Smooth muscle cell of the brain vasculature (primary cell): ENCODE data around the gene CDYL.
"Not testable (repeated sequence)": the region's sequence is repeated elsewhere in the genome, so short reads cannot be mapped to it uniquely, and the experiment has no call there.

Source experiments
- DNase-seq: peaks from one replicate; pipeline ENCODE4 v3.0.0-alpha.2; 2012; ENCODE audit warnings: low read depth, low spot score

The CDYL gene

GRCh38 chr6:4804095-4804494 lies 27.9 kb downstream of the CDYL start:
- DNase-seq = no peak

DNA sequence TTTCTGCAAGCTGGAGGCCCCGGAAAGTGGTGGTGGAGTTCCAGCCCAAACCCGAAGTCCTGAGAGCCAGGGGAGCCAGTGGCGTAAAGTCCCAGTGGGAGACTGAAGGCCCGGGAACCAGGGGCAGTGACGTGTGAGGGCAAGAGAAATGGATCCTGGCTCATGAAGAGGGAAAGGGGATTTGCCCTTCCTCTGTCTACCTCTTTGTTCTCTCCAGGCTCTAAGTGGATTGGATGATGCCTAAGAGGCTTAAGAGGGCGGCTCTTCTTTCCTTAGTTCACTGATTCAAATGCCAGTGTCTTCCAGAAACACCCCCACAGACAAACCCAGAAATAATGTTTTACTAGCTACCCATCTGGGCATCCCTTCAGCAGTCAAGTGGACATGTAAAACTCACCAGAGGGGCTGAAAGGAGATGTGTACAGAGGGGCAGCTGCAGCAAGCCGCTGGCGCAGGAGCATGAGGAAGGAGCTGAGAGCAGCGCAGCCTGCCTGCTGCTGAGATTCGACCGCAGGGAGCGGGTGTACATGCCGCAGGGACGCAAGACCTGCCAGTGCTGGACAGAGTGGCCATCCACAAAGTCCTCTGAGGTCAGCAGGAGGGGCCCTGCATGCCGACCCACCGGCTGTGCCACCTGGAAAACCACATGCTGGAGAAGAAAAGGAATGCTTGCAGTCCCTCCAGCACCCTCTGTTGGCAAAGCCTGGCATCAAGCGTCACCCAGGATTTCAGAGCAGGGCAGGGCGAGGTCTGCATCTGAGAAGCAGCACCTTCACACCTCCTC lies 29.5 kb downstream of the CDYL start:
- DNase-seq = no peak

GRCh38 chr6:4806337-4806725 lies 30.1 kb downstream of the CDYL start:
- no peak for DNase-seq

DNA sequence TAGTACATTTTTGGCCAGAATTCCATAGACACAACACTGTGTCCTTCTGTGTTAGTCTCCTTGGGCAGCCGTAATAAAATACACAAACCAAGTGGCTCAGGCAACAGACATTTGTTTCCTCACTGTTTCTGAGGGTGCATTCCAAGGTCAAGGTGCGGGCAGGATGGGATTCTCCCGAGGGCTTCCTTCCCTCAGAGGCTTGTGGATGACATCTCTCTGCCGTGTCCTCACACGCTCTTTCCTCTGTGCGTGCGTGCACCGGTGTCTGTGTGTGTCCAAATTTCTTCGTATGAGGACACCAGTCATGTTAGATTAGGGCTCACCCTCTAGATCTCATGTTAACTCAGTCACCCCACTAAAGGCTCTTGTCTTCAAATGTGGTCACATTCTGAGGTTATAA lies 30.6 kb downstream of the CDYL start:
- DNase-seq = no peak

DNA sequence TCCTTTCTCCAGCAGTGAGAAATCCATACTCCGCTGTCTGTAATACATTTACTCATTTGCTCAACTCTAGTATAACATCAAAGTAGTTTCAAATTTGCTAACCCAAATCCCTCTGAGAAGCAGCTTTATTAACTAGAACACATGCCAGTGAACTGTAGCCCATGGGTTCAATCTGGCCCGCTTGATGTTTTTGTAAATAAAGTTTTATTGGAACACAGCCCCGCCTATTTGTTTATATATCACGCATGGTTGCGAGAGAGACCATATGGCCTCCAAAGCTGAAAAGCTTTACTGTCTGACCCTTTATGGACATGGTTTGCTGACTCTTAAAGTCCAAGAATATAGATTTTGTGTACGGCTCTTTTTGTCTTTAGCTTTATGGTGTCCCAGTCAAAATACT lies 32.2 kb downstream of the CDYL start:
- DNase-seq = no peak

DNA sequence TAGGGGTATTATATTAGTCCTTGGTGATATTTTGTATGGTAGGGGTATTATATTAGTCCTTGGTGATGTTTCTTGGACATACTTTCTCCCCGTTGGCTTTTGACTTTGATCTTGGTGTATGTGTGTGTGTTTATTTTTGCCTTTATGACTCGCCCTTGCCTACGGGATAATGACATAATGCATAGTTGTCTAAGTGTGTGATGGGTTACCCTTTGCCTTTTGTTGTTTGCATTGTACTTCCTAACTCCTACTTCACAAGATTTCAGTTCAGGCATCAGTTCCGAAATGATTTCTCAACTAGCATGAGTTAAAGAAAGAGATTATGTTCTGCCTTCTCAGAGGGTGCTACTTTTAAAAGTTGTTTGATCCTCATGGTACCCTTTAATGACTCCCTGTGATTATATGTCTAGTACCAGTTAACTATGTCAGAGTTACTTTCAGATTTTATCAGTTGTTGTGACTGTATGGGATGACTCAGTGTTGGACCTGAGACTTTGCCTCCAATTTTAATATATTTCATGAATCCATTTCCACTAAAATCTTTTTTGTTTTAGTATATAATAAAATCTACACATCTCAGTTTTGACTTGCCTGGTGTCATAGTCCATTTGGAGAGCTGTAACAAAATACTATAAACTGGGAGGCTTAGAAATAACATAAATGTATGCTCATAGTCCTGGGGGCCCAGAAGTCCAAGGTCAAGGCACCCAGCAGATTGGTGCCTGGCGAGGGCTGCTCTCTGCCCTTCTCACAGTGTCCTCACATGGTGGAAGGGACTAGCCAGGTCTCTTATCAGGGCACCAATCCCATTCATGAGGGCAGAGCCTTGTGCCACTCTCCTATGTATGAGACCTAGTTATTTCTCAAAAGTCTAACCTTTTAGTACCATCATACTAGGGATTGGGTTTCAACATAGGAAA lies 34.1 kb downstream of the CDYL start:
- no peak for DNase-seq

DNA sequence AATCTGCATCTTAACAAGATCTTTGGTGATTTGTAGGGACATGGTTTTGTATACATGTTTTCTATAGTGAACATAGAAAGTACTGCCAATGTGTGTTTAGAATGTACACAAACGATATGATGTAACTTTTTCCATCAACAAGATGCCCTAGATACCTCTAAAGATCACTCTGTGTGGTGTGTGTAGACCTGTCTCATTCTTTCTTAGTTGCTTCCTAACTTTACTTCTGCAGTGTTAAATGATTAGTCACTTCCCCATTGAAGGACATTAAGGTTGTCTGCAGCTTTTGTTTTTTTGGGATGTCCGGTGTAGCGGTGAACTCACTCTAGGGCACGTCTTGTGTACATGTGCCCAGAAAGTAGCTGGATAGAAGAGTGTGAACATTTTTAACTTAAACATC lies 35.9 kb downstream of the CDYL start:
- no peak for DNase-seq

GRCh38 chr6:4813055-4813454 lies 36.9 kb downstream of the CDYL start:
- DNase-seq = no peak

DNA sequence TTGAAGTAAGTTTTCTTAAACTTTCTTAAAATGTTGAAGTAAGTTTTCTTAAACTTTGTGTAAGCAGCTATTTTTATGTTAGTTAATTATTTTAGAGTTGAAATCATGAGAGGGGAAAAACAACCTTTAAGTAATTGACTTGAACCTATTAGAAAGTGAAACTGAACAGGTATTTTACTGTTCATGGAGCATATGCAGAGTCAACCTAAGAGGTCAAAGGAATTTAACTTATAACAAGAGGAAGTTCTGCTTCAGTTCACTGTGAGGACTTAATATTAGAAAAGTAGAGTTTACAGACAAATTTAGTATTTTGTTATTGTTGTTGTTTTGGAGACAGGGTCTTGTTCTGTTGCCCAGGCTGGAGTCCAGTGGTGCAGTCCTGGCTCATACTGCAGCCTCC lies 38.0 kb downstream of the CDYL start:
- no peak for DNase-seq

- no peak for DNase-seq
These were observed 38.8 kb downstream of the CDYL start for GRCh38 chr6:4814987-4815386.

GRCh38 chr6:4815584-4815983 lies 39.4 kb downstream of the CDYL start:
- no peak for DNase-seq

DNA sequence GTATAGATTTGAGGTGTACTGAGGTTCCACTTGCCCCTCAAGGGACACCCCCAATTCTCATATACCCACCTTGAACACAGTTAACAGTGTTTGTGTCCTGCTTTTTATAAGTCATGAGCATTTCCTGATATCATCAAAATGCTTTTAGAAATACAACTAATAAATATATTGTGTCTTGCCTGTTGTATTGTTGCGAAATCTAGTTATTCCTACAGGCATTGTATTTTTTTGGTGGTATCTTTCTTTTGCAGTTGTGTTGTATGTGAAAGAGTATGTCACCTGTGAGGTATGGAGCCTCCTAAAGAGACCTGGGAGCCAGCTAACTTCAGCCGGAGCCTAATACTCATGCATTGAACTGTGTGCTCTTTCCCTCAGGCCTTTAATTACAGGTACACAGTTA lies 40.7 kb downstream of the CDYL start:
- DNase-seq = no peak

GRCh38 chr6:4817551-4817950 lies 41.3 kb downstream of the CDYL start:
- DNase-seq = no peak

DNA sequence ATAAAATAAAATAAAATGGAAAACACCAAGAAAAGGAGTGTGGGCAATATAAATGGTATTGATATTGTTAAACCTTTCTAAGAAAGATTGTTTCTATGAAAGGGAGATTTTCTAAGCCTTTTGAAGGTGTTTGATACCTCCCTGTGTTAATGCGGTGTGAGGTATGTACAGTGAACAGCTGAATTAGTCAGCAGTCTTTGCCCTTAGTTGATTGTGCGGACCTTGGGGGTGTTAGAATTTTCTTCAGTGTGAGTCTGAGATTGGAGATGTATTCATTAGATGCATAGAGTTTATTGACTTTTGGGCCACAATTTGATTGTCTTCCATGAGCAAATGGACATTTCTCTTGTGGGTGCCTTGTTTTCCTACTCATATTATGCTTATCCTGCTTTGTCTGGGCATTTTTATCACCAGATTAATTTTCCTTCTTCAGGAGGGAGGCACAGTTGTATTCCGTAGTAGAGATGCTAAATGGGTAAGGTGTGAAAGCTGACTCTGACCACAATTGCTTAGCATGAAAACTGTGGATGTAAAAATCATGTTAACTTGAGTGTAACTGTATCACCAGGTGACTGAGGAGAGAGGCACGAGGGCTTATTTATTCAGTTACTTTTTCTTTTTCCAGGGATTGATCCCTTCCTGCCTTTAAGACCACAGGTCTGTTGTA lies 42.2 kb downstream of the CDYL start:
- no peak for DNase-seq

GRCh38 chr6:4819706-4820283 lies 43.6 kb downstream of the CDYL start:
- no peak for DNase-seq

DNA sequence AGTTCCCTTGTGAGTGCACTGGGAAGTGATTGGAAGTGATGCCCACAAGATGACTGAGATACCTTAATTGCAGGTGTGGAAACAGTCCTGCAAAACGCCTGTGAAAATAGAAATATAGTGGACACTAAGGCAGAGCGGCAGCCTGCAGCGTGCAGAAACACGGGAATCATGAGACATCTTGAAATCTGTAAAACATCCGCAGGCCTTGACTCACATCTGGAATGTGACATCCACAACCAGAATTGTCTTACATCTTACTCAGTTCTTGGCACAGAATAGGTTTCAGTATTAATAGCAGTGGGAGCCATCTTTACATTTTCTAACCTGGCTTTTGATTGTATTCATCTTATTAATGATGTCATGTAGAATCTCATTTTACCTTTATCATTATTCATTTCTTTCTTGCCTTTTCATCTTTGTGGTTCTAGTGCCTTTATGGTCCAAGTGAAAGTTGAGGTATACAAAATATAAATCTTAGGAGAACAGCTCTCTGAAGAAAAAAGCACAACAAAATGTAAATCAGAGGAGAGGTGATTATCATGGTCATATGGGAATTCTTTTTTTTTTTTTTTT lies 44.6 kb downstream of the CDYL start:
- DNase-seq = no peak

DNA sequence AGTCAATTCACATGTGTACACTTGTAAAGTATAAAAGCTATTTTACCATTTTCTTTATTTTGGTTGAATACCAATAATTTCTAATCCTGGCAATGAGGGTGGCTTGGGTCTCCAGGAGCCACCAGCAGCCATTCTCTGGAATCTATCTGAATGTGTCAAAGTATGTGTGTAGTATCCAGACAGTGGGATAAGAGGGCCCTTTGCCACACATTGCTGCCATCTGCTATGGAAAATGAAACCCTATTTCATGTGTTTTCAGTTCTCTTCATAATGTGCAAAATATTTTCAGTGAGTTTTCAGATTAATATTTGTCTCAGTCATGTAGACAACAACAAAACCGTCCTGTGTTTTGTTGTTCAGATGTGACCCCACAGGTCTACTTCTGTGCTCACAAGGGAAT lies 46.3 kb downstream of the CDYL start:
- DNase-seq = no peak

- no peak for DNase-seq
These were observed 52.0 kb downstream of the CDYL start for GRCh38 chr6:4828187-4828698.

- DNase-seq = no peak
These were observed 52.9 kb downstream of the CDYL start for GRCh38 chr6:4829089-4829488.

- DNase-seq = not testable (repeated sequence)
These were observed 59.3 kb downstream of the CDYL start for GRCh38 chr6:4835540-4835939.

- DNase-seq = no peak
These were observed 64.0 kb downstream of the CDYL start for GRCh38 chr6:4840169-4840568.
